Endothelial cell of umbilical vein (primary cell): ENCODE results near the gene TMUB2.

Source experiments
- CTCF ChIP-seq, 2 donors: IDR thresholded peaks; 1 replicate in 1 of 2; 2 replicates in 1 of 2; pipeline ENCODE4 v1.5.1; 2011; ENCODE audit warnings: low read length in 2 of 2, mild to moderate bottlenecking in 2 of 2, moderate library complexity in 2 of 2, control low read depth in 1 of 2, inconsistent platforms in 1 of 2, low read depth in 1 of 2; ENCODE audit not compliant: insufficient read depth in 1 of 2; ENCODE audit errors: extremely low read depth in 1 of 2
- EZH2 ChIP-seq: IDR thresholded peaks from 2 replicates; pipeline ENCODE4 v1.6.1; 2012; ENCODE audit warnings: borderline replicate concordance, low read depth, mild to moderate bottlenecking, moderate library complexity, low read length, inconsistent platforms; ENCODE audit not compliant: severe bottlenecking
- MAX ChIP-seq: IDR thresholded peaks from 2 replicates; pipeline ENCODE4 v1.6.1; 2011; ENCODE audit not compliant: insufficient read depth, insufficient read length
- MYC ChIP-seq: IDR thresholded peaks from one replicate; pipeline ENCODE4 v1.6.1; 2011; ENCODE audit warnings: mild to moderate bottlenecking, low read depth, low read length
- POLR2A ChIP-seq: IDR thresholded peaks from 2 replicates; pipeline ENCODE4 v1.6.1; 2012; ENCODE audit warnings: low read depth, mild to moderate bottlenecking, control low read depth, low read length
- POLR2AphosphoS5 ChIP-seq: IDR thresholded peaks from 2 replicates; pipeline ENCODE4 v1.6.1; 2012; ENCODE audit warnings: low read depth, mild to moderate bottlenecking, control low read depth, low read length, moderate library complexity; ENCODE audit not compliant: insufficient read depth

GRCh38 chr17:44147812-44148211, 39.0 kb upstream of the TMUB2 start:
- TF ChIP-seq CTCF (IDR thresholded peaks at IDR 0.05; ENCODE audit: extremely low read depth in 1 of 2, insufficient read depth in 1 of 2, low read depth in 1 of 2, low read length in 2 of 2) (no peak), POLR2A (no peak), EZH2 (no peak), POLR2AphosphoS5 (no peak), MYC (no peak), MAX (no peak)
